Embryonic facial prominence (tissue), 1 donor: ENCODE measurements around the gene IL27RA.
"Not testable (repeated sequence)": the region's sequence is repeated elsewhere in the genome, so short reads cannot be mapped to it uniquely, and the experiment has no call there.

Experiments used
- DNase-seq: peaks from one replicate; pipeline ENCODE4 v3.0.0-alpha.2; 2016; ENCODE audit errors: extremely low spot score

IL27RA gene

DNA sequence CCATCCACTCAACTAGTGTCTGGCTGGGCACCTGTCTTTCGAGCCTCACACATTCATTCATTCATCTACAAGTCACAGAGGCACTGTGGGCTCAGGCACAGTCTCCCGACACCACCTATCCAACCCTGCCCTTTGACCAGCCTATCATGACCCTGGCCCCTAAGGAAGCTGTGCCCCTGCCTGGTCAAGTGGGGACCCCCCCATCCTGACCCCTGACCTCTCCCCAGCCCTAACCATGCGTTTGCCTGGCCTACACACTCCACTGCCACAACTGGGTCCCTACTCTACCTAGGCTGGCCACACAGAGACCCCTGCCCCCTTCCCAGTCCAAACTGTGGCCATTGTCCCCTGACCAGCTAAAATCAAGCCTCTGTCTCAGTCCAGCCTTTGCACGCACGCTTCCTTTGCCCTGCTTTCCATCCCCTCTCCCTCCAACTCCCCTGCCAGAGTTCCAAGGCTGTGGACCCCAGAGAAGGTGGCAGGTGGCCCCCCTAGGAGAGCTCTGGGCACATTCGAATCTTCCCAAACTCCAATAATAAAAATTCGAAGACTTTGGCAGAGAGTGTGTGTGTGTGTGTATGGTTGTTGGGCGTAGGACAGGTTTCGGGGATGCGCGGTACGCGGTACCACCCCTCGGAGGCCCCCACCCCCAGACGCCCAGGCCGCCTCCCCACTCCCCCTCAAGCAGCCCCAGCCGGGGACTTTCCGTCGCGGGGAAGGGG is 404 bp upstream of the IL27RA start:
- no peak for DNase-seq

DNA sequence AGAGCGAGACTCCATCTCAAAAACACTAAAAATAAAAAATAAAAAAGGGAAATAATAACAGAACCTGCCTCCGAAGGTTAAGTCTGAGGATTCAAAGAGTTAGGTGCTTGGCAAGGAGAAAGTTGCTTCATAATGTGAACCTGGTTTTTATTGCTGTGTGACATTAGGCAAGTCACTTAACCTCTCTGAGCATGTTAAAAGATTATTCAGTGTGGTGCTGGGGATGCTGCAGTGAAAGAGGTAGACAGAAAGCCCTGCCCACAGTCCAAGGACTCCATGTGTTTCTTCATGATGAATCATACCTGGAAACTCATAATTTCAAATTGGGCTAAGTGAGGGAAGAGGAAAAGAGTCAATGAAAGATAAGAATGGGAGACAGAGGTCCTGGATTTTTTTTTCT is 2.4 kb downstream of the IL27RA start:
- DNase-seq: no peak

DNA sequence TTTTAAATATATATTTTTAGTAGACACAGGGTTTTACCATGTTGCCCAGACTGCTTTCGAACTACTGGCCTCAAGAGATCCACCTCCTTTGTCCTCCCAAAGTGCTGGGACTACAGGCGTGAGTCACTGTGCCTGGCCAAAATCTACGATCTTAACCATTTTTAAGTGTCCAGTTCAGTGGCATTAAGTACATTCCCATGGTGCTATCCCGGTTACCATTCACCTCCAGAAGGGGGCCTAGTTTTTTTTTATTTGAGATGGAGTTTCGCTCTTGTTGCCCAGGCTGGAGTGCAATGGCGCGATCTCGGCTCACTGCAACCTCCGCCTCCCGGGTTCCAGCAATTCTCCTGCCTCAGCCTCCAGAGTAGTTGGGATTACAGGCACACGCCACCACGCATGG is 3.6 kb downstream of the IL27RA start:
- DNase-seq: not testable (repeated sequence)

DNA sequence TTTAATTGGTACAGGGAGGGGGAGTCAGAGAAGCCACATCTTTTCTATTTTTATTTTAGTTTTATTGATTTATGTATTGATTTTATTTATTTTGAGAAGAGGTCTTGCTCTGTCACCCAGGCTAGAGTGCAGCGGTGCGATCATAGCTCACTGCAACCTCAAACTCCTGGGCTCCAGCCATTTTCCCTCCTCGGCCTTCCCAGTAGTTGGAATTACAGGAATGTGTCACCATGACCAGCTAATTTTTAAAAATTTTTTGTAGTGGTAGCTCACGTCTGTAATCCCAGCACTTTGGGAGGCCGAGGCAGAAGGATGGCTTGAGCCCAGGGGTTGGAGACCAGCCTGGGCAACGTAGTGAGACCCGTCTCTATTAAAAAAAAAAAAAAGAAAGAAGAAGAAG is 4.1 kb downstream of the IL27RA start:
- DNase-seq: no peak

DNA sequence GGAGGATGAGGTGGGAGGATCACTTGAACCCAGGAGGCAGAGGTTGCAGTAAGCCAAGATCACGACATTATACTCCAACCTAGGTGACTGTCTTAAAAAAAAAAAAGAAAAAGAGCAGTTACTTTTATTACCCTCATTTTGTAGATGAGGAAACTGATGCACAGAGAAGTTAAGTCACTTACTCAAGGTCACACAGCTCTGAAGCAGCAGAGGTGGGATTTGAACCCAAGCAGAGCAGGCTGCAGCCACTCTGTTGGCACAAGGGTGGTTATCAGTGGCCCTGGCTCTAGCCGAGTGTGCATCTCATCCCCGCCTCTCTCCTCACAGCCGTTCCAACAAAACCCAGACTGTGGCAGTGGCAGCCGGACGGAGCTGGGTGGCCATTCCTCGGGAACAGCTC is 7.6 kb downstream of the IL27RA start:
- DNase-seq: no peak

DNA sequence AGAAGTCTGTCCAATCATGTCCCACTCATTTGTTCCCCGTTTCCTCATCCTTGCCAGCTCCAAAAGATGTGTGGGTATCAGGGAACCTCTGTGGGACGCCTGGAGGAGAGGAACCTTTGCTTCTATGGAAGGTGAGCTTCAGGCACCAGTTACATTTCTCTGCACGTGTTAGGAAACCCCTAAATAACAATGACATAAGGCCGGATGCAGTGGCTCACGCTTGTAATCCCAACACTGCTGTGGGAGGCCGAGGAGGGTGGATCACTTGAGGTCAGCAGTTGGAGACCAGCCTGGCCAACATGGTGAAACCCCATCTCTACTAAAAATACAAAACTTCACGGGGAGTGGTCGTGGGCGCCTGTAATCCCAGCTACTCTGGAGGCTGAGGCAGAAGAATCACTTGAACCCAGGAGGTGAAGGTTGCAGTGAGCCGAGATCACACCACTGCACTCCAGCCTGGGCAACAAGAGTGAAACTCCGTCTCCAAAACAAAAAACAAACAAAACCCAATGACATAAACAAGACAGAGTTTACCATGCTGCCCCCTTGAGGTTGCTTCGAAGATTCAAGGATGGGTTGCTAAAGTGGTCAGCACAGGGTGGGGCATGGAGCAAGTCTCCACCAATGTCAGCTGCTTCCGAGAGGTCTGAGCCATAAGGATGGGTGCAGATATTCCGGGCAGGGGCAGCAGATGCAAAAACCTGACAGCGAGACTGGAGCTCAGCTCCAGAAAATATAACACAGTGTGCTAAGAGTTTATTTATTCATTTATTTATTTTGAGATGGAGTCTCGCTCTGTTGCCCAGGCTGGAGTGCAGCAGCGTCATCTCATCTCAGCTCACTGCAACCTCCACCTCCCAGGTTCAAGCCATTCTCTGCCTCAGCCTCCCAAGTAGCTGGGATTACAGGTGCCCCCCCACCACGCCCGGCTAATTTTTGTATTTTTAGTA is 11.4 kb downstream of the IL27RA start:
- not testable (repeated sequence) for DNase-seq

DNA sequence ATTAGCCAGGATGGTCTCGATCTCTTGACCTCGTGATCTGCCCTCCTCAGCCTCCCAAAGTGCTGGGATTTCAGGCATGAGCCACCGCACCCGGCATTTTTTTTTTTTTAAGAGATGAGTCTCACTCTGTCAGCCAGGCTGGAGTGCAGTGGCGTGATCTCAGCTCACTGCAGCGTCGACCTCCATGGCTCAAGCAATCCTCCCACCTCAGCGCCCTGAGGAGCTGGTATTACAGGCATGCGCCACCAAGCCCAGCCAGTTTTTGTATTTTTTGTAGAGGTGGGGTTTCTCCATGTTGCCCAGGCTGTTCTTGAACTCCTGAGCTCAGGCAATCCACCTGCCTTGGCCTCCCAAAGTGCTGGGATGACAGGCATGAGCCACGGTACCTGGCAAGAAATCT is 16.3 kb downstream of the IL27RA start:
- DNase-seq: not testable (repeated sequence)

DNA sequence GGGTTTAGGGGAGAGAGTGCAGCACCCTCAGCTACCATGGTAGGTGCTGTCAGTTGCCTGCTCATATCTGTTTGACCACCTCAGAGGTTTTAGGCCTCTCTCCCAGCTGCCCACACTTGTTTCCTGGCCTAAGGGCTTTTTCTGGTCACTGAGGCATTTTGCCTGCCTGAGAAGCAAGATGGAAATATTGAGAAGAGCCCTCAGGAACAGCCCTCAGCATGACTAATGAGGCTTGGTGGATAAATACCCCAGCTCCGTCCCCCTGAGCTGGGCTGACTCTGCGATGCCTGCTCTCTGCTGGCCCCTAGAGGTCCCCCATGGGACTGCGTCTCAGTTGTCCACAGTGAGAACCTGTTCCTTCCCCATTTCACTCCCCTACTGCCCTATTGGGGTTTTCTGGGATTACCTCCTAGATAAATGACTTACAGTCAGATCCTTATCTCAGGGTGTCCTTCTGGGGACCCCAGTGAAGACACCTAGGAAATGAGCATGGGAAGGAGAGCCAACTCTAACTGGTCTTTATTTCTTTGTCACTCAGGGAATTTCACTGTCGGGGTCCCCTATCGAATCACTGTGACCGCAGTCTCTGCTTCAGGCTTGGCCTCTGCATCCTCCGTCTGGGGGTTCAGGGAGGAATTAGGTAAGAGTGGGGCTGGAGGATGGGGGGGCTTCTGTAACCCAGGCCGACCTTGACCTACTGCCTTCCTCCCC is 17.0 kb downstream of the IL27RA start:
- no peak for DNase-seq

DNA sequence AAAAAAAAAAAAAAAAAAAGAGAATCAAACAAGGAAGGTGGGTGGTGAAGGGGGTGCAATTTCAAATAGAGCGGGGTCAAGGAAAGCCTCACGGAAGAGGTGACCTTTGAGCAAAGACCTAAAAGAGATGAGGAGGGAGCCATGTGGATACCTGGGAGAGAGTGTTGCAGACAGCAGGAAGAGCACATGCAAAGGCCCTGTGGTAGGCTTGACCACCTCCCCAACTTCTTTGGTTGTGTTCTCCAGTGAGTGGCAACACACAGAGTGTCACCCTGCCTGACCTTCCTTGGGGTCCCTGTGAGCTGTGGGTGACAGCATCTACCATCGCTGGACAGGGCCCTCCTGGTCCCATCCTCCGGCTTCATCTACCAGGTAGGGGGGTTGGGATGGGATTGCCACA is 18.9 kb downstream of the IL27RA start:
- DNase-seq: no peak

DNA sequence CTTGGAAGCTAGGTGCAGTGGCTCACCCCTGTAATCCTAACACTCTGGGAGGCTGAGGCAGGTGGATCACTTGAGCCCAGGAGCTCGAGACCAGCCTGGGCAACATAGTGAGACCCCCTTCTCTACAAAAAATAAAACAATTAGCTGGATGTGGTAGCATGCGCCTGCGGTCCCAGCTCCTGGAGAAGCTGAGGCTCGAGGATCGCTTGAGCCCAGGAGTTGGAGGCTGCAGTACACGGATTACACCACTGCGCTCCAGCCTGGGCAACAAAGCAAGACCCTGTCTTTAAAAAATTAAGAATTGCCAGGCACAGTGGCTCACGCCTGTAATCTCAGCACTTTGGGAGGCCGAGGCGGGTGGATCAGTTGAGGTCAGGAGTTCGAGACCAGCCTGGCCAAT is 19.4 kb downstream of the IL27RA start:
- DNase-seq: not testable (repeated sequence)

DNA sequence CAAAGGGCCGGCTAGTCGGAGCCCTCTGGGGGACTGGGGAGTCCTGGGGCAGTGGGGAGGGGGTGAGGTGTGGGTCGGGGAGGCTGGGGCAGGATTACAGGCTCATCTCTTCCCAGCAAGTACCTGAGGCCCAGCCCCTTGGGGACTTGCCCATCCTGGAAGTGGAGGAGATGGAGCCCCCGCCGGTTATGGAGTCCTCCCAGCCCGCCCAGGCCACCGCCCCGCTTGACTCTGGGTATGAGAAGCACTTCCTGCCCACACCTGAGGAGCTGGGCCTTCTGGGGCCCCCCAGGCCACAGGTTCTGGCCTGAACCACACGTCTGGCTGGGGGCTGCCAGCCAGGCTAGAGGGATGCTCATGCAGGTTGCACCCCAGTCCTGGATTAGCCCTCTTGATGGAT is 20.4 kb downstream of the IL27RA start:
- no peak for DNase-seq

DNA sequence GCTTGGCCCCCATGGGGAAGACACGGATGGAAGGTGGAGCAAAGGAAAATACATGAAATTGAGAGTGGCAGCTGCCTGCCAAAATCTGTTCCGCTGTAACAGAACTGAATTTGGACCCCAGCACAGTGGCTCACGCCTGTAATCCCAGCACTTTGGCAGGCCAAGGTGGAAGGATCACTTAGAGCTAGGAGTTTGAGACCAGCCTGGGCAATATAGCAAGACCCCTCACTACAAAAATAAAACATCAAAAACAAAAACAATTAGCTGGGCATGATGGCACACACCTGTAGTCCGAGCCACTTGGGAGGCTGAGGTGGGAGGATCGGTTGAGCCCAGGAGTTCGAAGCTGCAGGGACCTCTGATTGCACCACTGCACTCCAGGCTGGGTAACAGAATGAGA is 20.9 kb downstream of the IL27RA start:
- DNase-seq: no peak

DNA sequence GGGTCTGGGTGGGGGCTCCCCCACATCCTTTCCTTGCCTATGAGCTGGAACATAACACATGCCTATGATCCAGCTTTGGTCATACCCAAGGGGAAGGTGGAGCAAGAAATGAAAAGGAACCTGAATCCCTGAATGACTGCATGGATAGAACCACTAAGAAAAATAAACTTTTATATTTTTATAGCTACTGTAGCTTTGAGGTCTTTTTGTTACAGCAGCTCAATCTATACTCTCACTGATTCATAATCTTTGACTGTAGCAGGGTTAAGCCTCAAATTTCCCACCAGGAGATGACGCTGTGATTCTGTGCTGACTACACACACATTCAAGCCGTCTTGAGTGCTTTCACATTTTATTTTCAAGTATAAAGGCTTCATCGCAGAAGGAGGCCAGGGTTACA is 21.5 kb downstream of the IL27RA start:
- no peak for DNase-seq

DNA sequence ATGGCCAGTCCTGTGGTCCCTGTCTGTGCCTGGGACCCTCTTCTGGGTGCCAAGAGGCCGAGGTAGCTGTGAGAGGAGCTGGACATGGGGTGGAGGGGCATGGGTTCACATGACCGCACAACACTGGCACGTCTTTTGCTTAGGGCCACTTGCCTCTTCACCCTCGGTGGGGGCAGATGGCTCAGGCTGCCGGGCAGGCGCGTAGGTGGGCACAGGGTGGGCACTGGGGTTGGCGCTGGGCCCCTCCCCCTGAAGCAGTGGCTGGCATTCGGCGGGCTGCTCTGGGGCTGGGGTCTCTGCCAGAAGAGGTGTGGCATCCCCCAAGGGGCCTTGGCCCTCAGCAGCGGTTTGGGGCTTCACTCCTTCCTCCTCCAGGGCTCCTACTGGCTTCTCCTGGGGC is 21.9 kb downstream of the IL27RA start:
- DNase-seq: no peak

DNA sequence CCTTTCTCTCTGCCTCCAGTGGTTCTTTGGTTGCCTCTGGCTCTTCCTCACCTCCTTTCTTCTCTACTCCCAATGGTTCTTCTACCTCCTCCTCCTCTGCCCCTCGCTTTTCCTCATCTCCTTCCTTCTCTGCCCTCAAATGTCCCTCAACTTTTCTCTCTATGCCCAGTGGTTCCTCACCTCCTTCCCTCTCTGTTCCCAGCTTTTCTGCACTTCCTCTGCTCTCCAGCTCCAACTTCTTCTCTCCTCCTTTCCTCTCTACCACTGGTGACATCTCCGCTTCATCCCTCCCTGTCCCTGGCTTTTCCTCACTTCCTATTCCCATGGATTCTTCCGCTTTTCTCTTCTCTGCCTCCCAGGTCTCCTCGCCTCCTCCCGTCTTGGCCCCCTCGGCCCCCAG is 22.5 kb downstream of the IL27RA start:
- no peak for DNase-seq

DNA sequence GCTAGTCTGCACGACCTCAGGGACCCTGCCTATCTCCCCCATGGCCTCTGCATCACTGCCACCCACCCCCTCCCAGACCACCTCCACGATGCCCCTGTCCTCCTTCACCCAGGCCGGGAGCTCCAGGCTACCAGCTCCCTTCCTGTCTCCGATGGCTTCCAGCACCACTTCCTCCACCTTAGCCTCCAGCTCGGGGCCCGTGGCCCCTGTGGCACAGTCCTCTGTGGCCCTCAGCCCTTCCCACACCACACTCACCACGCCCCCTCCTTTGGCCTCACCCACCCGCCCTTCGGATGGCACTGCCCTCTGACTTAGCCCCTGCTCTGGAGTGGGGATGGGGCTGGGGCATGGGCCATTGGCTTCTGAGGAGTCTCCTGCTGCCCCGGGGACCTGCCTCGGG is 23.2 kb downstream of the IL27RA start:
- DNase-seq: no peak

DNA sequence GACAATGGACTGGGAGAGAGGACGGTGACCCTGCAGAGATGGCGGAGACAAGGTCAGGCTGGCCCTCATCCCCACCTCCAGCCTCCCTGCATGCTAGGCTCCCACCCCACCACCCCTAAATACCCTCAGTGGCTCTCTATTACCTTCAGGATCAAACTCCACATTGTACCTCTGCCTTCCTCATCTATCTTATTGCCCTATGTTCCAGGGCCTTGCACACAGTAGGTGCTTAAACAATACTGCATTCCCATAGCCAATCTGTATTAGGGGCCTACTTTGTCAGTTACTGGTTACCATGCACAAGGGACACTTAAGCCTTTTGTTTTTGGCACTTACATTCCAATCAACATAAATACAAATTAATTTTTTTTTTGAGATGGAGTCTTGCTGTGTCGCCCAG is 23.8 kb downstream of the IL27RA start:
- DNase-seq: no peak

DNA sequence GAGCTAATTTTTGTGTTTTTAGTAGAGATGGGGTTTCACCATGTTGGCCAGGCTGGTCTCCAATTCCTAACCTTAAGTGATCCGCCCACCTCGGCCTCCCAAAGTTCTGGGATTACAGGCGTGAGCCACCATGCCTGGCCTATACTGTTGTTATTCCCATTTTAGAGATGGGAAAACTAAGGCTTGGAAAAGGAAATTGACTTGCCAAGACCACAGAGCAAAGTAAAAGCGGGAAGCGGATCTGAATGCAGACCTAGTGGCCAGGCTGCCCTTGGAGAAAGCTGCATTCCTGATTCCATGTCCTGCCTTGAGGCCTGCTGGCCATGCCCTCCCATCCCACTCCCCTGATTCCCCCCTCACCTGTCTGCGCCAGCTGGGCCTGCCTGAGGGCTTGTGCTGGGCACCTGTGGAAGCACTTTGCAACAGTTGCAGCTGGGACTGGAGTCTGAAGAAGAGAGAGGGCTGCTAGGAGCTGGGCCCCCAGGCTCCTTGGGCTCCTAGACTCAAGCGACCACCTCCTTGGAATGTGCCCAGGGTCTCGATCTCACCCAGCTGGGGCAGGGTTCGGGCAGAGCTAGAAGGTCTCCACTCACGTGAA is 24.6 kb downstream of the IL27RA start:
- no peak for DNase-seq

DNA sequence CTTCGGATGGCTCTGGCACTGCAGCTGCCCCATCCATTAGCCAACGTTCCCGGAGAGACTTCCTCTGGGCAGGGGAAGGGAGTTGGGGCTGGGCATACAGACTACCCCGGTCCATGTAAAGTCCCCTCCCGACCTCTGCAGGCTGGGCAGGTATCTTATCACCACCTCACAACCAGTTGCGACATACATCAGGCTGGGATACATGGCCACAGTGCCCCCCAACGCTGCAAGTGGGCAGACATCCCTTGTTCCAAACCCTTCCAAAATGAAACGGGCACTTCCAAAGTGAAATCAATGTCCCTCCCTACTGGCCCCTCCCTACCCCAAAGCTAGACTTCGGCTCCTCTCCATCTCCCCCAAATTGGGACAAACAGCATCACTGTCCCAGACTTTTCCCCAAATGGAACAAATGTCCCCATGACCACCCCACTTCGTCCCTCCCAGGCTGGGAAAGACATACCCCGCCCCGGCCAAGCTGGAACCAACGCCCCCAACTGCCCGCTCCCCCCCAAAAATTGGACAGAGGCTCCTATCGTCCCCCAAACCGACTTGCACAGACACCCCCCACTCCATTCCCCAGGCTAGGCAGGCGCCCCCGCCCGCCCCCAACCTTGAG is 25.3 kb downstream of the IL27RA start:
- DNase-seq: no peak

DNA sequence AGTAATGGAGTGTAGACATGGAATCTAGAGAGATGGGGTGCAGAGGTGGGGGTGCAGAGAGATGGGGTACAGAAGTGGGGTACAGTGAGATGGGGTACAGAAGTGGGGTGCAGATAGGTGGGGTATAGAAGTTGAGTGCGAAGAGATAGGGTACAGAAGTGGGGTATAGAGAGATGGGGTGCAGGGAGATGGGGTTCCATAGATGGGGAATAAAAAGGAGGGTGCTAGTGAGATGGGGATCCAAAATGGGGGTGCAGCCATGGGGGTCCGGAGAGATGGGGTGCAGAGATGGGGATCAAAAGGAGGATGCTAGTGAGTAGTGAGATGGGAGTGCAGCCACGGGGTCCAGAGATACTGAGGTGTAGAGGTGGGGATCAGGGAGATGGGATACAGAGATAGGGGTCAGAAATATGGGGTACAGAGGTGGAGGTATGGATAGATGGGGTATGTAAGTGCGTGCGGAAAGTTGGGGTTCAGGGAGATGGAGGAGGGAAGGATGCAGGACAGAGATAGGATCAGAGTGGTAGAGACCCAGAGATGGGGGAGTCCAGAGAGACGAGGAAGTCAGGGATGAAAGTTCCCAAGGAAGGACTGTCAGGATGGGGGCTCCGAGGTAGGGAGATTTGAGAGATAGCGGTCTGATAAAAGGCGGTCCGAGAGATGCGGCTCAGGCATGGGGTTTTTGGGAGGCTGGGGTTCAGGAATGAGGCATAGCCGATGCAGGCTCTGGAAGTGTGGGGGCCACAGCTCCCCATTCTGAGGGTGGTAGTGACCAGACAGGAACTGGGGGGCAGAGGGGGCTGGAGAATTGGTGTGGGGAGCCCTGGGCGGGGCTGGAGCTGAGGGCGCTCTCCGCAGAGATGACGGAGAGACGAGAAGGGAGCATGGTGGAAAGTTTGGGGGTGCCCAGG is 26.9 kb downstream of the IL27RA start:
- DNase-seq: no peak

DNA sequence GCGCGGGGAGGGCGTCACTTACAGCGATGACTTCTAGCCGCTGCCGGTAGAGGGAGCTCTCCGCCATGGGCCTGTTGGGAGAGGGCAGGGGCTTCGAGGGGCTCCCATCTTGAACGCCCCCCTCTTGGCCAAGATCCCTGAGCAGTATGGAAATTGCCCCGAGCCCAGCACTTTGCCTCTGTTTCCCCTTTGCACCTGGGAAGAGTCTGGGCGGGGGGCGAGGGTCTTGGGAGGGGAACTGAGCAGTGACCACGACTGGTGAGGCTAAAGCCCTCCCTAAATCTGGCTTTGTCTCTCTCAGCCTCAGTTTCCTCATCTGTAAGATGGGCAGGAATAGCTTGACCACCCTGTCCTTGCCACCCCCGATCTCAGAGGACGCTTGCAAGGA is 27.5 kb downstream of the IL27RA start:
- no peak for DNase-seq
